Pancreas (tissue), 10 donors: ENCODE data around the gene MED26. TPM values are rescaled to one million over a fixed set of nuclear protein-coding genes. Genes with fewer than 3 reads are reported as not detected.
A peak's percentile ranks its signal among the peaks of the same experiment; 100 is the strongest.

Source experiments
- ATAC-seq, 4 donors: fragments of 200-7000 bp; cut with Tn5 transposase; one replicate each; pipeline versions ENCODE4 v1.8.0 to v1.9.1; 2020; ENCODE audit warnings: mild to moderate bottlenecking in 4 of 4, moderate library complexity in 4 of 4
- DNase-seq, 6 donors: peaks; one replicate each; pipeline ENCODE4 v3.0.0-alpha.2; 2020
- FAIRE-seq: peaks from 2 replicates; lab custom pipeline; 2012; peaks lifted over from hg19 to GRCh38; lab: Jason Lieb, UNC
- H3K27ac ChIP-seq, 4 donors: fragments of 200-600 bp; sonication (generic); 1 replicate in 3 of 4; 2 replicates in 1 of 4; pipeline versions ENCODE4 v1.5.0 to v1.8.0; 2020
- H3K27me3 ChIP-seq, 4 donors: fragments of 200-600 bp; one replicate each; pipeline ENCODE4 v1.8.0; 2021
- H3K36me3 ChIP-seq, 3 donors: fragments of 200-600 bp; sonication (generic) in 1 of 3; one replicate each; pipeline versions ENCODE4 v1.5.0 to v1.8.0; 2020 to 2021
- H3K4me1 ChIP-seq, 3 donors: fragments of 200-600 bp; one replicate each; pipeline ENCODE4 v1.8.0; 2021
- H3K4me3 ChIP-seq, 4 donors: fragments of 200-600 bp; sonication (generic) in 2 of 4; one replicate each; pipeline versions ENCODE4 v1.5.0 to v1.8.0; 2020 to 2021
- H3K9me3 ChIP-seq, 4 donors: fragments of 200-600 bp; one replicate each; pipeline ENCODE4 v1.8.0; 2021
- WGBS, 2 donors: extraction: QIAGEN DNeasy Blood & Tissue Kit; methylation state at CpG; one replicate each; pipeline ENCODE4 v1.1.7; 2013; 5-methylcytosine and 5-hydroxymethylcytosine counted together
- intact Hi-C, 3 donors: fragments of 100-400 bp; cut with DNase I; formaldehyde crosslinking; loops; one replicate each; pipeline versions ENCODE4 v1.11.1 to v1.14.2; 2022
- polyA plus RNA-seq, 2 donors: library from polyadenylated mRNA; stranded (reverse); fragments of 200-250 nt; gene quantifications; one replicate each; pipeline ENCODE4 v1.2.3, GENCODE V29; 2013
- total RNA-seq, 6 donors: library from RNA; stranded (reverse); fragmentation: NEBNext Ultra II Directional in 4 of 6; extraction: Animal tissue kit (Norgen Biotek cat#: 25700) in 4 of 6; gene quantifications; one replicate each; pipeline versions ENCODE4 v1.2.1 to v1.2.4, GENCODE V29; 2021 to 2023
- TF ChIP-seq, protein P1 (sequence below), 4 donors: fragments of 200-600 bp; sonication (generic) in 3 of 4; IDR thresholded peaks; one replicate each; pipeline versions ENCODE4 v1.5.0 to v1.8.0; 2021; ENCODE audit warnings: antibody characterized with exemption in 4 of 4
- donor health status: healthy with polysubstance abuse.
- donor health status: DM: no; HTN: no; CAD: no; lungs with moderate emphysema.
- donor health status: DM: no; HTN: no; CAD: no.
- donor health status: control.
- donor health status: control.
- donor health status: Bipolar disorder and iron deficiency.
- donor health status: DM: yes; HTN: yes; CAD: no.
- donor health status: DM: no; HTN: no; CAD: no.
- donor health status: DM: no; HTN: no; CAD: no.
- donor health status: DM: yes; HTN: yes; CAD: no.

Gene MED26
- total and polyA plus RNA-seq, 8 donors = 3.7 to 7.1 (median 4.0) TPM

- FAIRE-seq = no peak
- intact Hi-C loops = no loop called here
- peak overlapping the region; percentile 80 to 91 (median 84) for H3K27ac ChIP-seq
- DNase-seq = no peak
- peak in 1 of 4 donors; percentile 1 for ATAC-seq
- TF ChIP-seq, protein P1, sequence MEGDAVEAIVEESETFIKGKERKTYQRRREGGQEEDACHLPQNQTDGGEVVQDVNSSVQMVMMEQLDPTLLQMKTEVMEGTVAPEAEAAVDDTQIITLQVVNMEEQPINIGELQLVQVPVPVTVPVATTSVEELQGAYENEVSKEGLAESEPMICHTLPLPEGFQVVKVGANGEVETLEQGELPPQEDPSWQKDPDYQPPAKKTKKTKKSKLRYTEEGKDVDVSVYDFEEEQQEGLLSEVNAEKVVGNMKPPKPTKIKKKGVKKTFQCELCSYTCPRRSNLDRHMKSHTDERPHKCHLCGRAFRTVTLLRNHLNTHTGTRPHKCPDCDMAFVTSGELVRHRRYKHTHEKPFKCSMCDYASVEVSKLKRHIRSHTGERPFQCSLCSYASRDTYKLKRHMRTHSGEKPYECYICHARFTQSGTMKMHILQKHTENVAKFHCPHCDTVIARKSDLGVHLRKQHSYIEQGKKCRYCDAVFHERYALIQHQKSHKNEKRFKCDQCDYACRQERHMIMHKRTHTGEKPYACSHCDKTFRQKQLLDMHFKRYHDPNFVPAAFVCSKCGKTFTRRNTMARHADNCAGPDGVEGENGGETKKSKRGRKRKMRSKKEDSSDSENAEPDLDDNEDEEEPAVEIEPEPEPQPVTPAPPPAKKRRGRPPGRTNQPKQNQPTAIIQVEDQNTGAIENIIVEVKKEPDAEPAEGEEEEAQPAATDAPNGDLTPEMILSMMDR (IDR thresholded peaks at IDR 0.05) = no peak
- H3K9me3 ChIP-seq = no peaks in the 10 kb centered on the region
- no peaks in the 10 kb centered on the region for H3K27me3 ChIP-seq
- H3K4me3 ChIP-seq = peak overlapping the region; percentile 86 to 99 (median 92)
- peaks cover 18 to 25% (median 19%) of the 10 kb centered on the region in 3 donors for H3K4me1 ChIP-seq
- H3K36me3 ChIP-seq = no peaks in the 10 kb centered on the region
- 2 to 3% methylated on average over 15 of the region's 15 CpGs for WGBS, 2 donors
Observed at GRCh38 chr19:16542910-16543472, 85.0 kb downstream of the MED26 start.

GRCh38 chr19:16542045-16542909, 85.7 kb downstream of the MED26 start, which contains the start of gene CHERP:
TSS of gene CHERP (minus strand) at chr19:16542437. CDS start at chr19:16542378, 59 bp downstream.
- FAIRE-seq = no peak
- Histone ChIP-seq H3K27me3 (no peaks in the 10 kb centered on the region), H3K4me3 (peak within 1 kb of the TSS; percentile 86 to 99 (median 92)), H3K9me3 (no peaks in the 10 kb centered on the region), H3K4me1 (peaks cover 18 to 25% (median 19%) of the 10 kb centered on the region in 3 donors), H3K27ac (peak within 1 kb of the TSS; percentile 80 to 91 (median 84)), H3K36me3 (no peaks in the 10 kb centered on the region)
- intact Hi-C loops = no loop called here
- peak; percentile 97 to 99 (median 98) for ATAC-seq
- DNase-seq = peak; percentile 91 to 97 (median 93)
- WGBS, 2 donors = 0% methylated on average over 88 to 108 of the region's 108 CpGs
- TF ChIP-seq, protein P1 (IDR thresholded peaks at IDR 0.05) = no peak

DNA sequence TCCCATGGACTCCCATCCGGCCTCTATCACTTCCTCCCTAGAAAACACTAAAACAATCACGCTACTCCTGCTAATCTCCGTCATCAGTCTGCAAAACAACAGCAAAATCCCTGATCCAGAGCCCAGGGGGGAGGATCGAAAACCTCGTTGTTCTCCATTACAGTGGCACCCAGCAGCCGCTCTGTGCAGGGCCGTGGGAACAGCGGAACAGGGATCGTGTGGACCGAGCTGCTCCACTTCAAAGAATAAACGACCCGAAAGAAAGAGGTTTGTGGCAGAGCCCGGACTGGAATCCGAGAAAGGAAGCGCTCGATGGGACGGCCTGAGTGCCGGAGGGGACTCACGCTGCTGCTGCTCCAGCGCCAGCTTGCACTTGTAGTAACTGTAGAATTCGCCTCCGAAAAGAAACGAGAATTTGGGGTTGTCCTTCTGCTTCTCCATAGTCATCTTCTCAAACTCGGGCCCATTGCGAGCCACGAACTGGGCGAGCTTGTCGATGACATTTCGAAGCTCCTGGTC, 86.4 kb downstream of the MED26 start:
- peak overlapping the region; percentile 80 to 91 (median 84) for H3K27ac ChIP-seq
- intact Hi-C loops = no loop called here
- FAIRE-seq = no peak
- no peaks in the 10 kb centered on the region for H3K27me3 ChIP-seq
- 1% methylated on average over 29 of the region's 29 CpGs for WGBS, 2 donors
- H3K9me3 ChIP-seq = no peaks in the 10 kb centered on the region
- peaks cover 18 to 25% (median 19%) of the 10 kb centered on the region in 3 donors for H3K4me1 ChIP-seq
- no peaks in the 10 kb centered on the region for H3K36me3 ChIP-seq
- no peak for DNase-seq
- peak overlapping the region; percentile 86 to 99 (median 92) for H3K4me3 ChIP-seq
- no peak for ATAC-seq
- TF ChIP-seq, protein P1 (IDR thresholded peaks at IDR 0.05) = no peak

GRCh38 chr19:16540948-16541347, 87.1 kb downstream of the MED26 start:
- Histone ChIP-seq H3K27ac (no peak overlapping the region), H3K4me1 (peaks cover 18 to 25% (median 19%) of the 10 kb centered on the region in 3 donors), H3K4me3 (peak overlapping the region in 3 of 4 donors; percentile 86 to 92 (median 92)), H3K9me3 (no peaks in the 10 kb centered on the region), H3K27me3 (no peaks in the 10 kb centered on the region), H3K36me3 (no peaks in the 10 kb centered on the region)
- 36 to 44% methylated on average over 12 of the region's 12 CpGs for WGBS, 2 donors
- TF ChIP-seq, protein P1 (IDR thresholded peaks at IDR 0.05) = no peak
- intact Hi-C loops = no loop called here
- FAIRE-seq (no peak), ATAC-seq (no peak), DNase-seq (no peak)
